Karpas-422 (cell line): ENCODE results near the gene KSR2. TPM values are rescaled to one million over a fixed set of nuclear protein-coding genes. Genes with fewer than 3 reads are reported as not detected.

ENCODE experiments used
- DNase-seq: peaks from one replicate; pipeline ENCODE4 v3.0.0-alpha.2; 2015
- H2AFZ ChIP-seq: fragments of 200-600 bp; sonication (generic); 2 replicates; pipeline ENCODE4 v1.6.1; 2014; ENCODE audit warnings: antibody characterized with exemption, low read length, mixed read lengths
- H3K27ac ChIP-seq: fragments of 200-600 bp; sonication (generic); 2 replicates; pipeline ENCODE4 v1.5.1; 2014; ENCODE audit warnings: mild to moderate bottlenecking, low read length, moderate library complexity
- H3K27me3 ChIP-seq: fragments of 200-600 bp; sonication (generic); 2 replicates; pipeline ENCODE4 v1.6.1; 2014; ENCODE audit warnings: low read length, mixed read lengths
- H3K36me3 ChIP-seq: fragments of 200-600 bp; sonication (generic); 2 replicates; pipeline ENCODE4 v1.6.1; 2014; ENCODE audit warnings: low read length, mixed read lengths; ENCODE audit not compliant: insufficient read depth
- H3K4me1 ChIP-seq: fragments of 200-600 bp; sonication (generic); 2 replicates; pipeline ENCODE4 v1.6.1; 2014; ENCODE audit warnings: mild to moderate bottlenecking, low read length, mixed read lengths
- H3K4me2 ChIP-seq: fragments of 200-600 bp; sonication (generic); 2 replicates; pipeline ENCODE4 v1.6.1; 2014; ENCODE audit warnings: low read length, low read depth, mild to moderate bottlenecking; ENCODE audit not compliant: poor library complexity, severe bottlenecking
- H3K4me3 ChIP-seq: fragments of 200-600 bp; sonication (generic); 2 replicates; pipeline ENCODE4 v1.5.1; 2014; ENCODE audit warnings: mild to moderate bottlenecking, antibody characterized with exemption, low read length, mixed read lengths
- H3K79me2 ChIP-seq: fragments of 200-600 bp; sonication (generic); 2 replicates; pipeline ENCODE4 v1.6.1; 2014; ENCODE audit warnings: mild to moderate bottlenecking, low read length, mixed read lengths
- H3K9ac ChIP-seq: fragments of 200-600 bp; sonication (generic); 2 replicates; pipeline ENCODE4 v1.6.0; 2014; ENCODE audit warnings: low read length
- H3K9me2 ChIP-seq: fragments of 200-600 bp; sonication (generic), shearing (Covaris generic); replicated peaks from 2 replicates; pipeline ENCODE4 v1.6.0; 2014; ENCODE audit warnings: mild to moderate bottlenecking, low read length, moderate library complexity; ENCODE audit not compliant: insufficient read depth
- H3K9me3 ChIP-seq: fragments of 300-700, 200-600 bp; sonication (generic); 2 replicates; pipeline ENCODE4 v1.6.1; 2014; ENCODE audit warnings: low read length, mixed read lengths
- H4K20me1 ChIP-seq: fragments of 200-600 bp; sonication (generic); 2 replicates; pipeline ENCODE4 v1.6.1; 2014; ENCODE audit warnings: mild to moderate bottlenecking, antibody characterized with exemption, low read length, low read depth; ENCODE audit not compliant: insufficient read depth
- total RNA-seq: library from RNA; depleted of rRNA; stranded (reverse); fragments of >200 nt; shearing (Covaris generic); gene quantifications from 2 replicates; pipeline ENCODE4 v1.2.3, GENCODE V29; 2014; ENCODE audit warnings: low replicate concordance

KSR2 gene
- total RNA-seq, 1 experiment from 2014 or later = 0.04 TPM

DNA sequence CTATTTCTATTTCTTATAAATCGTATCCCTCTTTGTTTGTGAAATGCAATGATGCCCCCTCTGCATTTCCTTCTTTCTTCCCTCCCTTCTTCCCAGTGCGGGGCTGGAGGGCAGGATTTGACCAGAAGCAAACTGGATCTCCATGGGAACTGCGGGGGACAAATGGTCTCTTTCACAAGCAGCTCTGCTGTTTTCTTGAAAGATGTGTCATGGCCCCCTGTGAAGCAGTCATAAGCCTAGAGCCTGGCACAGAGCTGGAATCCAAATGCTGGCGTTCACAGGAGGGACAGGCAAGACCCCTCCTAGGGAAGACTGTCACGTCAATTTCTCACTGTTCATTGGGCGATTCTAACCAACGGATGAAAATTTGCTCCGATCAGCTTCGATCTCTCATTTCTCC is 403.9 kb downstream of the KSR2 start:
- no peak overlapping the region for H3K27ac ChIP-seq
- no peaks in the 10 kb centered on the region for H3K9me2 ChIP-seq
- H2AFZ ChIP-seq = no peak overlapping the region
- H3K79me2 ChIP-seq = no peaks in the 10 kb centered on the region
- no peak overlapping the region for H3K4me2 ChIP-seq
- no peak for DNase-seq
- no peaks in the 10 kb centered on the region for H3K36me3 ChIP-seq
- no peak overlapping the region for H3K4me3 ChIP-seq
- H3K4me1 ChIP-seq = no peaks in the 10 kb centered on the region
- no peak overlapping the region for H3K9ac ChIP-seq
- H4K20me1 ChIP-seq = no peaks in the 10 kb centered on the region
- no peaks in the 10 kb centered on the region for H3K27me3 ChIP-seq
- H3K9me3 ChIP-seq = no peaks in the 10 kb centered on the region

DNA sequence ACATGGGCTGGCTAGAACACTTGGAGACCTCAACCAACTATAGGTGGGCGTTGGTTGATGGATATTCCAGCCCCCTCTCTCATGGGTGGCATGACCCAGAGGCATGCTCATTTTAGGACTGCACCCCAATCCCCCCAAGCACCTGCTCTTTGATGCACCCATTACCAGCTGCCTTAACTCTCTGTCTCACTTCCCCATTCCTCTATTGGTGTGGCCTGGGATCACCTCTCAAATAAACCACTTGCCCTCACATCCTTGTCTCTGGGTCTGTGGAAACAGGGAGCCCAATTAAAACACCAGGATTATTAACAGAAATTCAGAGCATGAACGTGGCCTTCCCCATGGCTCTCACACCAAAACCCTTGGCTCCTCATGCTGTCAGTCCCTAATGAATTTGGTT is 405.1 kb downstream of the KSR2 start:
- Histone ChIP-seq H3K9me2 (no peaks in the 10 kb centered on the region), H4K20me1 (no peaks in the 10 kb centered on the region), H3K9me3 (no peaks in the 10 kb centered on the region), H2AFZ (no peak overlapping the region), H3K36me3 (no peaks in the 10 kb centered on the region), H3K79me2 (no peaks in the 10 kb centered on the region), H3K4me1 (no peaks in the 10 kb centered on the region), H3K27me3 (no peaks in the 10 kb centered on the region), H3K27ac (no peak overlapping the region), H3K4me3 (no peak overlapping the region), H3K9ac (no peak overlapping the region), H3K4me2 (no peak overlapping the region)
- no peak for DNase-seq

DNA sequence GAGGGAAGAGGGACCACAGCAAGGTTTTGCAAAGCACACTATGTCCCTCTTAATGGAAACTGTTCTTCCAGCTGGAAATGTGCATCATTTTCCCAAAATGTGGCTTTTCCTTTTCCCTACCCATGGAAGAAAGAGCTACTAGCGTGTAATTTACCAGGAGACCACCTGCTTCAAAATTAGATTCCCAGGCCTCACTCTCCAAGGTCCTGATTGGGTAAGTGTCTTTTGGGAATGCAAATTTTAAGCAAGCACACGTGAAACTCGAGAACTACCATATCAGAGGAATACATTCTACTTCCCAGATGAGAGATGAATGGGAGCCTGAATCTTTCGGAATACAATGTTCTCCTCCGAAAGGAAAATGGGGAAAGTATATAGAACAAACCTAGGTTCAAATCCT is 405.8 kb downstream of the KSR2 start:
- Histone ChIP-seq H3K27me3 (no peaks in the 10 kb centered on the region), H3K36me3 (no peaks in the 10 kb centered on the region), H3K27ac (no peak overlapping the region), H3K4me3 (no peak overlapping the region), H3K79me2 (no peaks in the 10 kb centered on the region), H3K9ac (no peak overlapping the region), H3K4me1 (no peaks in the 10 kb centered on the region), H4K20me1 (no peaks in the 10 kb centered on the region), H3K9me3 (no peaks in the 10 kb centered on the region), H3K9me2 (no peaks in the 10 kb centered on the region), H3K4me2 (no peak overlapping the region), H2AFZ (no peak overlapping the region)
- no peak for DNase-seq

DNA sequence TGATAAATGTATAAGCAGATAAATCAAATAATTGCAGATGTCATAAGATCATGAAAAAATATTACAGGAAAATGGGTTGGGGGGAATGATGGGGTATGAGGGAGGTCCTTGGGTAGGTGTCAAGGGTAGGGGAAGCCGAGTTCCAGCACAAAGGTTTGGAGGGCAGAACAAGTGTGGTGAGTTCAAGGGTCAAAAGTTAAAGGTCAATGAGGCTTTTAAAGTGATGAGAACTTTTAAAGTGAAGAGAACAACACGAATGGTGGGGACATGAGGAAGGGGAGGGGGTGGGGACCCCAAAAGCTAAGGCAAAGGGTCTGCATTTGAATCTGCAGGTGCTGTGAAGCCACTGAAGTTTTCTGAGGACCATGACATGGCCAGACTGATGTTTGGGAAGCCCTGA is 406.8 kb downstream of the KSR2 start:
- H3K9me2 ChIP-seq = no peaks in the 10 kb centered on the region

DNA sequence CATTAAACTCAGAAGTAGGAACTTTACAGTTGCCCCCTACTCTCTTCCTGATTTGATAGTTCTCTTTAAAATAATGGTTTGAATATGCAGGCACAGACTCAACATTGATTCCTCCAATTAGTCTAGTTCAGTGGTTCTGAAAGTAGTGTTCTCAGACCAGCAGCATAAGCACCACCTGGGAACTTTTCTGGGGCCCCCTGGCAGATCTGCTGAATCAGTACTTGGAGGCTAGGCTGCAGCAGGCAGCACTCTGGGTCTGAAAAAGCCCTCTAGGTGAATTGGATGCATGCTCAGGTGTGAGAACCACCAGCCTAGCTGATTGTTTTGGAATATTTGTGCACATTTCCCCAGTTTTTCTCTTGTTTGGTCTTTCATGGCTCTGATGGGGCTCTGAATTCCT is 408.8 kb downstream of the KSR2 start:
- Histone ChIP-seq H3K4me3 (no peak overlapping the region), H2AFZ (no peak overlapping the region), H4K20me1 (no peaks in the 10 kb centered on the region), H3K27ac (no peak overlapping the region), H3K9me3 (no peaks in the 10 kb centered on the region), H3K9ac (no peak overlapping the region), H3K36me3 (no peaks in the 10 kb centered on the region), H3K27me3 (no peaks in the 10 kb centered on the region), H3K79me2 (no peaks in the 10 kb centered on the region), H3K4me2 (no peak overlapping the region), H3K9me2 (no peaks in the 10 kb centered on the region), H3K4me1 (no peaks in the 10 kb centered on the region)
- DNase-seq = no peak

More for the DNA sequence above, 406.8 kb downstream of the KSR2 start:
- Histone ChIP-seq H3K36me3 (no peaks in the 10 kb centered on the region), H3K79me2 (no peaks in the 10 kb centered on the region), H3K9ac (no peak overlapping the region), H3K27me3 (no peaks in the 10 kb centered on the region), H4K20me1 (no peaks in the 10 kb centered on the region), H3K4me1 (no peaks in the 10 kb centered on the region), H3K4me3 (no peak overlapping the region), H3K27ac (no peak overlapping the region), H2AFZ (no peak overlapping the region), H3K9me3 (no peaks in the 10 kb centered on the region), H3K4me2 (no peak overlapping the region)
- no peak for DNase-seq

DNA sequence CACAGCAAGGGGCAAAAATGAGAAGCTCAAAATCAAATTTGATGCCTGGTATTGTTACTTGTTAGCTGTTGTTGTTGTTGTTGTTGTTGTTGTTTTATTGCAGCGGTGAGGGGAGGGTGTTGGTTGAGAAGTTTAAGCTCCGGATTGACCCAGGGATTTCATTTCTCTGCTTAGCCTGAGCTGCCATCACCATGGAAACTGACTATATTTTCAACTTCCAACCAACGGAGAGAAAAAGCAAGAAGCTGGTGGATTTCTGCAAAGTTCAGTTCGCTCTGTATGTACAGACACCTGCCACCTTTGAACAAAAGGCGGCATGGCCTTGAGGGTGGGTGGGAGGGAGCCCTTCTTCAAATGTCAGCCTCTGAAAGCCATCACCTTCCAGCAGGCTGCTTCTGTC is 412.9 kb downstream of the KSR2 start:
- Histone ChIP-seq H3K4me1 (no peaks in the 10 kb centered on the region), H3K36me3 (no peaks in the 10 kb centered on the region), H3K9me2 (no peaks in the 10 kb centered on the region), H4K20me1 (no peaks in the 10 kb centered on the region), H3K4me3 (no peak overlapping the region), H2AFZ (no peak overlapping the region), H3K27me3 (no peaks in the 10 kb centered on the region), H3K79me2 (no peaks in the 10 kb centered on the region), H3K27ac (no peak overlapping the region), H3K9ac (no peak overlapping the region), H3K4me2 (no peak overlapping the region), H3K9me3 (no peaks in the 10 kb centered on the region)
- no peak for DNase-seq

DNA sequence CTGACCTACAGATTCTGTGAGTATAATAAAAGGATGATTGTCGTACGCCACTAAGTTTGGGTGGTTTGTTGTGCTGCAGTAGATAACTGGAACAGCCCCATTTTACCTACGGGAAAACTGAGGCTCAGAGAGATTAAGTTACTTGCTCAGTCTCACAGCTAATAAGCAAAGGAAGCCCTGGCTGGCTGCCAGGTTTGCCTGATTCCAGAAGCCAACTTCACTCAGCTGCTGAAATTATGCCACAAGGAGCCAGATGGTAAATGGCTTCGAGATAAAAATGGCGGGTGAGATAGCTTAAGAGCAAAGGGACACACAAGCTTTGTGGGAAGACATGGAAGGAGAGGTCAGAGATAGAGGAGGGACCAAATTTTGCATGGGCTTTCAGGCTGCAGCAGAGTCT is 415.8 kb downstream of the KSR2 start:
- H3K9ac ChIP-seq = no peak overlapping the region
- H3K4me1 ChIP-seq = no peaks in the 10 kb centered on the region
- H3K79me2 ChIP-seq = no peaks in the 10 kb centered on the region
- no peak overlapping the region for H2AFZ ChIP-seq
- no peak for DNase-seq
- H3K36me3 ChIP-seq = no peaks in the 10 kb centered on the region
- H4K20me1 ChIP-seq = no peaks in the 10 kb centered on the region
- no peaks in the 10 kb centered on the region for H3K9me3 ChIP-seq
- H3K4me3 ChIP-seq = no peak overlapping the region
- no peak overlapping the region for H3K27ac ChIP-seq
- H3K9me2 ChIP-seq = no peaks in the 10 kb centered on the region
- H3K4me2 ChIP-seq = no peak overlapping the region
- H3K27me3 ChIP-seq = no peaks in the 10 kb centered on the region

DNA sequence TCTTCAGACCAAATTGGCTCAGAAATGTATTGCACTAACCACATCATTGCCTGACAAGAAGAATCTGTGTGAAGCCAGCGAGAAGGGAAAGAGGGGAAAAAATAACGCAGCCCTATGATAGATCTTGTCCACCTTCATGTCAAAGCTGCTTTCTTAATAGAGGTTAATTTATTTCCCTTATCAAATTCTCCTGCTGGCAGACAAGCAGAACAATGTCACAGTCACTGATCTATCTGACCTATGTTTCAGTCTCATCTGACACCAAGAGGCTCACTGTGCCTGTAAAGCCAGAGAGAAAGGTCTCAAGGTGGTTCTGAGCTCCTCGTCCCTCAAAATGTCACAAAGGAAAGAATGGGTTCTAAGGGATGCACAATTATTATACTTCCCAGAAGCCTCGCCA is 417.1 kb downstream of the KSR2 start:
- no peak overlapping the region for H3K4me3 ChIP-seq
- no peaks in the 10 kb centered on the region for H3K27me3 ChIP-seq
- no peaks in the 10 kb centered on the region for H3K9me3 ChIP-seq
- no peak overlapping the region for H2AFZ ChIP-seq
- no peak overlapping the region for H3K4me2 ChIP-seq
- H3K9me2 ChIP-seq = no peaks in the 10 kb centered on the region
- no peaks in the 10 kb centered on the region for H3K79me2 ChIP-seq
- no peaks in the 10 kb centered on the region for H3K4me1 ChIP-seq
- DNase-seq = no peak
- H3K27ac ChIP-seq = no peak overlapping the region
- no peaks in the 10 kb centered on the region for H4K20me1 ChIP-seq
- no peaks in the 10 kb centered on the region for H3K36me3 ChIP-seq
- no peak overlapping the region for H3K9ac ChIP-seq

DNA sequence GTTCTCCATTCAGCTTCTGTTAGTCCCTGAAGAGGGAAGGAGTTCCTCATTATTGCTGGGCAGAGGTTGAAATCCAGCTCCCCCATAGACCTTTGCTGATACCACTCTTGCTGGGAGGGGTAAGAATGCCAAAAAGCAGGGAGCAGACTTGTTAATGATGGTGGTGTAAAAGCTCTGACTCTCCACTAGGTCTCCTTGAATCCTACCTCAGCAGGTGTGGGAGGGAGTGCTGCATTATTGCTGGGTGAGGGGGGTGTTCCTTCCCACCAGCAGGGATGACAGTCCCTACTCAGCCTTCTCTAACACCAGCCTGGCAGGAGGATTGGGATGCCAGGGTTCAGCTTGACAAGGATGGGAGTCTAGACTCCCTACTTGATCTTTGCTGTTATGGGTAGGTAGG is 421.6 kb downstream of the KSR2 start:
- H3K4me1 ChIP-seq = no peaks in the 10 kb centered on the region
- H2AFZ ChIP-seq = no peak overlapping the region
- H3K9me3 ChIP-seq = no peaks in the 10 kb centered on the region
- no peak overlapping the region for H3K27ac ChIP-seq
- H3K79me2 ChIP-seq = no peaks in the 10 kb centered on the region
- no peaks in the 10 kb centered on the region for H3K27me3 ChIP-seq
- H3K9ac ChIP-seq = no peak overlapping the region
- no peak for DNase-seq
- H4K20me1 ChIP-seq = no peaks in the 10 kb centered on the region
- H3K36me3 ChIP-seq = no peaks in the 10 kb centered on the region
- no peaks in the 10 kb centered on the region for H3K9me2 ChIP-seq
- H3K4me2 ChIP-seq = no peak overlapping the region
- H3K4me3 ChIP-seq = no peak overlapping the region
